Stimulated activated memory B cell treated with anti-CD40 and anti-IgM and Interleukin-4, amounts not matched to agents 10 μg/mL and 1 μg/mL and 100 μg/mL, for 72 hours (primary cell): ENCODE measurements around the gene FGFR3.
A peak's percentile ranks its signal among the peaks of the same experiment; 100 is the strongest.

Experiments
- ATAC-seq: fragments of 150-1000 bp; cut with Tn5 transposase; 2 replicates; pipeline ENCODE4 v1.10.0; 2021
- H3K27ac Mint-ChIP-seq: one replicate; pipeline ENCODE4 v1.8.0; 2022; ENCODE audit warnings: mild to moderate bottlenecking, mixed read lengths
- H3K27me3 Mint-ChIP-seq: one replicate; pipeline ENCODE4 v1.8.0; 2022; ENCODE audit warnings: mixed read lengths
- H3K36me3 Mint-ChIP-seq: one replicate; pipeline ENCODE4 v1.8.0; 2022; ENCODE audit warnings: mixed read lengths
- H3K4me1 Mint-ChIP-seq: one replicate; pipeline ENCODE4 v1.8.0; 2022; ENCODE audit warnings: mixed read lengths
- H3K4me3 Mint-ChIP-seq: one replicate; pipeline ENCODE4 v1.8.0; 2022; ENCODE audit warnings: mild to moderate bottlenecking, moderate library complexity, mixed read lengths
- H3K9me3 Mint-ChIP-seq: one replicate; pipeline ENCODE4 v1.8.0; 2022; ENCODE audit warnings: mixed read lengths

The FGFR3 gene

GRCh38 chr4:1772853-1773538, 20.1 kb upstream of the FGFR3 start:
- peaks cover 22% of the 10 kb centered on the region for H3K4me1 Mint-ChIP-seq
- no peak overlapping the region for H3K4me3 Mint-ChIP-seq

GRCh38 chr4:1773754-1774153, 19.3 kb upstream of the FGFR3 start:
- Mint-ChIP-seq H3K27me3 (peaks cover 56% of the 10 kb centered on the region), H3K4me3 (no peak overlapping the region), H3K36me3 (no peaks in the 10 kb centered on the region), H3K4me1 (peaks cover 14% of the 10 kb centered on the region), H3K9me3 (no peaks in the 10 kb centered on the region), H3K27ac (no peak overlapping the region)
- no peak for ATAC-seq

More at GRCh38 chr4:1772853-1773538, 20.1 kb upstream of the FGFR3 start:
- no peak for ATAC-seq
- Mint-ChIP-seq H3K27me3 (peaks cover 61% of the 10 kb centered on the region), H3K36me3 (no peaks in the 10 kb centered on the region), H3K27ac (no peak overlapping the region), H3K9me3 (no peaks in the 10 kb centered on the region)

- Mint-ChIP-seq H3K27ac (no peak overlapping the region), H3K4me3 (no peak overlapping the region), H3K4me1 (peaks cover 13% of the 10 kb centered on the region), H3K36me3 (no peaks in the 10 kb centered on the region), H3K9me3 (no peaks in the 10 kb centered on the region), H3K27me3 (peaks cover 48% of the 10 kb centered on the region)
- ATAC-seq = peak; percentile 64
Observed at GRCh38 chr4:1775731-1776500, 17.2 kb upstream of the FGFR3 start.

- H3K4me3 Mint-ChIP-seq = no peak overlapping the region
- H3K36me3 Mint-ChIP-seq = no peaks in the 10 kb centered on the region
- peaks cover 41% of the 10 kb centered on the region for H3K27me3 Mint-ChIP-seq
- no peaks in the 10 kb centered on the region for H3K9me3 Mint-ChIP-seq
- no peak overlapping the region for H3K27ac Mint-ChIP-seq
- no peak for ATAC-seq
- H3K4me1 Mint-ChIP-seq = peaks cover 13% of the 10 kb centered on the region
Observed at GRCh38 chr4:1776521-1777161, 16.5 kb upstream of the FGFR3 start.

- Mint-ChIP-seq H3K4me1 (peaks cover 8% of the 10 kb centered on the region), H3K4me3 (no peak overlapping the region), H3K27ac (no peak overlapping the region), H3K27me3 (peaks cover 35% of the 10 kb centered on the region), H3K9me3 (no peaks in the 10 kb centered on the region), H3K36me3 (no peaks in the 10 kb centered on the region)
- no peak for ATAC-seq
Observed at GRCh38 chr4:1777822-1778641, 15.1 kb upstream of the FGFR3 start.

- Mint-ChIP-seq H3K27me3 (peaks cover 37% of the 10 kb centered on the region), H3K4me3 (no peak overlapping the region), H3K9me3 (no peaks in the 10 kb centered on the region), H3K36me3 (no peaks in the 10 kb centered on the region), H3K4me1 (peaks cover 8% of the 10 kb centered on the region), H3K27ac (no peak overlapping the region)
- no peak for ATAC-seq
Observed at GRCh38 chr4:1778642-1779392, 14.3 kb upstream of the FGFR3 start.

- no peaks in the 10 kb centered on the region for H3K36me3 Mint-ChIP-seq
- no peak for ATAC-seq
- no peak overlapping the region for H3K4me3 Mint-ChIP-seq
- peaks cover 8% of the 10 kb centered on the region for H3K4me1 Mint-ChIP-seq
- peaks cover 27% of the 10 kb centered on the region for H3K27me3 Mint-ChIP-seq
- H3K9me3 Mint-ChIP-seq = no peaks in the 10 kb centered on the region
- no peak overlapping the region for H3K27ac Mint-ChIP-seq
Observed at GRCh38 chr4:1779588-1780382, 13.3 kb upstream of the FGFR3 start.

- H3K4me1 Mint-ChIP-seq = peaks cover 8% of the 10 kb centered on the region
- ATAC-seq = no peak
- H3K27me3 Mint-ChIP-seq = peaks cover 26% of the 10 kb centered on the region
- no peaks in the 10 kb centered on the region for H3K36me3 Mint-ChIP-seq
- H3K9me3 Mint-ChIP-seq = no peaks in the 10 kb centered on the region
- no peak overlapping the region for H3K27ac Mint-ChIP-seq
- H3K4me3 Mint-ChIP-seq = no peak overlapping the region
Observed at GRCh38 chr4:1780435-1780834, 12.7 kb upstream of the FGFR3 start.

GRCh38 chr4:1783015-1783414, 10.1 kb upstream of the FGFR3 start:
- Mint-ChIP-seq H3K27ac (no peak overlapping the region), H3K36me3 (no peaks in the 10 kb centered on the region), H3K4me1 (no peaks in the 10 kb centered on the region), H3K9me3 (no peaks in the 10 kb centered on the region), H3K27me3 (peaks cover 34% of the 10 kb centered on the region), H3K4me3 (no peak overlapping the region)
- no peak for ATAC-seq

GRCh38 chr4:1783970-1784369, 9.1 kb upstream of the FGFR3 start:
- H3K4me3 Mint-ChIP-seq = no peak overlapping the region
- no peak overlapping the region for H3K27ac Mint-ChIP-seq
- no peaks in the 10 kb centered on the region for H3K9me3 Mint-ChIP-seq
- H3K4me1 Mint-ChIP-seq = no peaks in the 10 kb centered on the region
- ATAC-seq = no peak
- peaks cover 29% of the 10 kb centered on the region for H3K27me3 Mint-ChIP-seq
- no peaks in the 10 kb centered on the region for H3K36me3 Mint-ChIP-seq

GRCh38 chr4:1784395-1784788, 8.7 kb upstream of the FGFR3 start:
- H3K27ac Mint-ChIP-seq = no peak overlapping the region
- H3K36me3 Mint-ChIP-seq = no peaks in the 10 kb centered on the region
- no peaks in the 10 kb centered on the region for H3K4me1 Mint-ChIP-seq
- ATAC-seq = no peak
- no peaks in the 10 kb centered on the region for H3K9me3 Mint-ChIP-seq
- no peak overlapping the region for H3K4me3 Mint-ChIP-seq
- H3K27me3 Mint-ChIP-seq = peaks cover 25% of the 10 kb centered on the region

- H3K27ac Mint-ChIP-seq = no peak overlapping the region
- no peak overlapping the region for H3K4me3 Mint-ChIP-seq
- no peaks in the 10 kb centered on the region for H3K36me3 Mint-ChIP-seq
- no peaks in the 10 kb centered on the region for H3K9me3 Mint-ChIP-seq
- H3K27me3 Mint-ChIP-seq = peaks cover 24% of the 10 kb centered on the region
- ATAC-seq = peak; percentile 2
- H3K4me1 Mint-ChIP-seq = no peaks in the 10 kb centered on the region
Observed at GRCh38 chr4:1784789-1785591, 8.1 kb upstream of the FGFR3 start.

GRCh38 chr4:1785592-1785991, 7.5 kb upstream of the FGFR3 start:
- ATAC-seq = peak; percentile 4
- H3K4me1 Mint-ChIP-seq = no peaks in the 10 kb centered on the region
- no peak overlapping the region for H3K27ac Mint-ChIP-seq
- no peaks in the 10 kb centered on the region for H3K9me3 Mint-ChIP-seq
- H3K36me3 Mint-ChIP-seq = no peaks in the 10 kb centered on the region
- H3K4me3 Mint-ChIP-seq = no peak overlapping the region
- peaks cover 24% of the 10 kb centered on the region for H3K27me3 Mint-ChIP-seq
